Brain microvascular endothelial cell (primary cell): ENCODE measurements around the gene DAP3.
A peak's percentile ranks its signal among the peaks of the same experiment; 100 is the strongest.
"Not testable (repeated sequence)": the region's sequence is repeated elsewhere in the genome, so short reads cannot be mapped to it uniquely, and the experiment has no call there.

Experiments
- DNase-seq: peaks from one replicate; pipeline ENCODE4 v3.0.0-alpha.2; 2020
- H3K27ac ChIP-seq: fragments of 250-450 bp; sonication (Bioruptor Pico); 2 replicates; pipeline ENCODE4 v1.5.1; 2020; ENCODE audit warnings: mild to moderate bottlenecking, moderate library complexity
- H3K27me3 ChIP-seq: fragments of 250-450 bp; sonication (Bioruptor Pico); replicated peaks from 2 replicates; pipeline ENCODE4 v1.5.1; 2020; ENCODE audit warnings: mild to moderate bottlenecking
- H3K36me3 ChIP-seq: fragments of 250-450 bp; sonication (Bioruptor Pico); replicated peaks from 2 replicates; pipeline ENCODE4 v1.5.1; 2020; ENCODE audit warnings: mild to moderate bottlenecking
- H3K4me3 ChIP-seq: 2 replicates; pipeline ENCODE4 v1.5.1; 2011; ENCODE audit warnings: low read depth, mild to moderate bottlenecking, control low read depth, low read length, moderate library complexity
- CTCF ChIP-seq: IDR thresholded peaks from 2 replicates; pipeline ENCODE4 v1.5.1; 2011; ENCODE audit warnings: low read depth, mild to moderate bottlenecking, moderate library complexity, low read length, control low read depth, inconsistent platforms; ENCODE audit errors: missing control alignments
- in situ Hi-C: cut with HindIII; loops from 2 replicates; pipeline ENCODE4 v1.10.0; 2017; ENCODE audit warnings: low sequenced_read_pairs, low pct_ligation_motif_present

Gene DAP3

GRCh38 chr1:155729031-155729898 lies 40.4 kb downstream of the DAP3 start:
- in situ Hi-C loops = no loop called here
- Histone ChIP-seq H3K27ac (no peak overlapping the region), H3K4me3 (no peak overlapping the region), H3K27me3 (no peaks in the 10 kb centered on the region), H3K36me3 (peaks cover 49% of the 10 kb centered on the region)
- peak; percentile 80 for TF ChIP-seq CTCF
- DNase-seq = peak; percentile 68

GRCh38 chr1:155740995-155741394 lies 52.1 kb downstream of the DAP3 start:
- DNase-seq = no peak

GRCh38 chr1:155741908-155742307 lies 53.0 kb downstream of the DAP3 start:
- H3K27me3 ChIP-seq = no peaks in the 10 kb centered on the region
- peaks cover 20% of the 10 kb centered on the region for H3K36me3 ChIP-seq
- no peak for DNase-seq
- TF ChIP-seq CTCF = no peak
- no peak overlapping the region for H3K27ac ChIP-seq
- in situ Hi-C loops = no loop called here
- no peak overlapping the region for H3K4me3 ChIP-seq

More at GRCh38 chr1:155740995-155741394, 52.1 kb downstream of the DAP3 start:
- no peak for TF ChIP-seq CTCF
- Histone ChIP-seq H3K27ac (no peak overlapping the region), H3K4me3 (no peak overlapping the region), H3K27me3 (no peaks in the 10 kb centered on the region), H3K36me3 (peaks cover 29% of the 10 kb centered on the region)
- in situ Hi-C loops = no loop called here

GRCh38 chr1:155744711-155745283 lies 55.9 kb downstream of the DAP3 start:
- Histone ChIP-seq H3K4me3 (peak overlapping the region; percentile 71), H3K27ac (peak overlapping the region; percentile 73), H3K27me3 (no peaks in the 10 kb centered on the region), H3K36me3 (peaks cover 13% of the 10 kb centered on the region)
- in situ Hi-C loops = no loop called here
- no peak for DNase-seq
- no peak for TF ChIP-seq CTCF

- DNase-seq = peak; percentile 99
- in situ Hi-C loops, H3K27me3 ChIP-seq: not testable (repeated sequence)
- H3K36me3 ChIP-seq = peaks cover 13% of the 10 kb centered on the region
- peak overlapping the region; percentile 73 for H3K27ac ChIP-seq
- peak overlapping the region; percentile 71 for H3K4me3 ChIP-seq
Observed at GRCh38 chr1:155745284-155746228, 56.7 kb downstream of the DAP3 start.

- H3K4me3 ChIP-seq, H3K27ac ChIP-seq, in situ Hi-C loops, DNase-seq, H3K27me3 ChIP-seq: not testable (repeated sequence)
- H3K36me3 ChIP-seq = peaks cover 25% of the 10 kb centered on the region
Observed at GRCh38 chr1:155747586-155747985, 58.7 kb downstream of the DAP3 start.

GRCh38 chr1:155748141-155748540 lies 59.2 kb downstream of the DAP3 start:
- H3K4me3 ChIP-seq, DNase-seq, in situ Hi-C loops, H3K27ac ChIP-seq, H3K27me3 ChIP-seq: not testable (repeated sequence)
- peaks cover 30% of the 10 kb centered on the region for H3K36me3 ChIP-seq

- in situ Hi-C loops = not testable (repeated sequence)
Observed at GRCh38 chr1:155759017-155759416, 70.1 kb downstream of the DAP3 start.

More at GRCh38 chr1:155759017-155759416, 70.1 kb downstream of the DAP3 start:
- H3K27ac ChIP-seq, DNase-seq, H3K27me3 ChIP-seq, H3K4me3 ChIP-seq: not testable (repeated sequence)
- H3K36me3 ChIP-seq = peaks cover 62% of the 10 kb centered on the region
